Esophagus mucosa (tissue), 1 donor: Measurements from ENCODE around the gene EPB41L1. TPM values are rescaled to one million over a fixed set of nuclear protein-coding genes. Genes with fewer than 3 reads are reported as not detected.

Source experiments
- ATAC-seq: fragments of 200-7000 bp; cut with Tn5 transposase; one replicate; pipeline ENCODE4 v1.9.1; 2020
- total RNA-seq: library from RNA; stranded (reverse); gene quantifications from one replicate; pipeline ENCODE4 v1.2.4, GENCODE V29; 2023
- donor health status: DM: yes; HTN: yes; CAD: no.

Gene EPB41L1
- total RNA-seq: 95.6 TPM

DNA sequence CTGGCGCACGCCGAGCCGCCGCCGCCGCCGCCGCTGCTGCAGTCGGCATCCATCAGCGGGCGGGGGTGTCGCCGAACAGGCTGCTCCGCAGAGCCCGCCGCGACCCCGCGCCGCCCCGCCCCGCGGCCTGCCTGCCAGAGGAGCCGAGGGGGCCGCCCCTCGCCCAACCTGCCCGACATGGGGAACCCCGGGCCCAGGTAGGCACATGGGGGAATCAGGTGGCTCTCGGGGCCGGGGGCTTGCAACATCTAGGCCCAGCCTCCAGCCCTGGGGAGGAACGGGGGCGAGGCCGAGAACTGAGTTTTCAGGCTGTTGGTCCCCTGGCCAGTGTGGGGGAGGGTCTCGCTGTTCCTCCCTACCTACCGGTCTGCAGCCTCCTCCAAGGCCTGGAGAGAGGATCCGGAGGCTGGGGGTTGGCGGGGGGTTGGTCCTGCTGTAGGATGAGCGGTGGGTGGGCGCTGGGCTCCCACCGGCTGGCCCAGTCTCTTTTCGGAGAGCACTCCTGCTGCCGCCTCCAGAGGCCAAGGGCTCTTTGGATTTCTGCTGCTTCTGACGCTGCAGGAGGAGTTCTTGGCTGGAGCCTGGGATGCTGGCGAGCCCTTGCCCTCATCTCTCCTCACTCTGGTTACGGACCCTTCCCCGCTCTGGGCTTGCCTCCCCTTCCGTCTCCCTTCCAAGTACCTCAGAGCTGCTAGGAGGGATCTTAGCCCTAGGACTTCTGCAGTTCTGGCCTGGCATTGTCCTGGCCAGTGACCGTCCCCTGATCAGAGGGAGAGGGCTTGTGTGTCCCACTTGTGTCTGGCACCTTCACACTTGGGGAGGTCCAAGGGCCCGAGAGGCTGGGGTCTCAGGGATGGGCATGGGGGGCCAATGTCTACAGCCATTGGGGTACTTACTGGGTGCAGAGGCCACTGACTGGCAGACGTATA is at the start of gene EPB41L1:
Gene EPB41L1 (plus strand): TSS at position 41 of the 929 bp plus-strand sequence. CDS start 19,038 bp downstream, outside the sequence.
- peak; percentile 3 for ATAC-seq

- ATAC-seq: no peak
Observed at GRCh38 chr20:36104856-36105255, 49.7 kb upstream of the EPB41L1 start.

- ATAC-seq: peak; percentile 30
Observed at GRCh38 chr20:36105711-36106226, 48.8 kb upstream of the EPB41L1 start.

- no peak for ATAC-seq
Observed at GRCh38 chr20:36106606-36107005, 47.9 kb upstream of the EPB41L1 start.

DNA sequence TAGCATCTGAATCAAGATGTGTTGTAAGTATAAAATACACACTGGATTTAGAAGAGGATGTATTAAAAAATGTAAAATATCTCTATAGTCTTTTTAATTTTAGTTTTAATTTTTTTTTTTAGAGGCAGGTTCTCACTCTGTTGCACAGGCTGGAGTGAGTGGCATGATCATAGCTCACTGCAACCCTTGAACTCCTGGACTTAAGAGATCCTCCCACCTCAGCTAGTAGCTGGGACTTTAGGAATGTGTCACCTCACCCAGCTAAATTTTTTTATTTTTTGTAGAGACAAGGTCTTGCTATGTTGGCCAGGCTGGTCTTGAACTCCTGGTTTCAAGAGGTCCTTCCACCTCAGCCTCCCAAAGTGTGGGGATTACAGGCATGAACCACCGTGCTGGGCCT is 46.7 kb upstream of the EPB41L1 start:
- ATAC-seq: no peak

DNA sequence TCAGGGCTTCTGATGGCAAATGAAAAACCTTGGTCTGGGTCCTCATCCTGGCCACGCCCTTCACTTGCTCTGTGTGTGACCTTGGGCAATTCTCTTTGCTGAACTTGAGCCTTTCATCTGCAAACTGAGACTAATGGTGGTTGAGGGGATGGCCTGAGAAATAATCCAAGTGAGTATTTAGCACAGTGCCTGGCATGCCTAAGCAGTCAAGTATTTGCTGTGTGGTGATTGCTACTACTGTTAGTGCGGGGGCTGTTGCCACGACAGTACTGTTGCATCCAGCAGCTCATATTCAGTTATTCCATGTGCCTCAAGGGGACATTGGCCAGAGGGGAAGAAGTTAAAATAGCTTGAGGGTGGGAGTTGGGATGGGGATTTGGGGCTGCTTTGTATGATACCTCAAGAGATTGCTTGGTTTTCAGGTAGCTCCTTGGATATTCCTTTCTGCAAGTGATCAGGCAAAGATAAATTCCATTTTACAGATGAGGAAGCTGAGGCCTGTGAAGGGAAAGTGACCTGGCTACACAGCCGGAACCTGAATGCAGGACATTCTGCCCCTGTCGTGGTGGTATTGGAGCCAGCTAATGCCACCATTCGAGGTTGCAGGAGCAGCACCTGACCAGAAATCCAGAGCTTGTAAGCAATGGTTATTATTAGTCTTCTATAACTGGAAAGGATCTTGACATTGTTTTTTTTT is 45.1 kb upstream of the EPB41L1 start:
- ATAC-seq: no peak

GRCh38 chr20:36110994-36111393 is 43.5 kb upstream of the EPB41L1 start:
- peak; percentile 67 for ATAC-seq

DNA sequence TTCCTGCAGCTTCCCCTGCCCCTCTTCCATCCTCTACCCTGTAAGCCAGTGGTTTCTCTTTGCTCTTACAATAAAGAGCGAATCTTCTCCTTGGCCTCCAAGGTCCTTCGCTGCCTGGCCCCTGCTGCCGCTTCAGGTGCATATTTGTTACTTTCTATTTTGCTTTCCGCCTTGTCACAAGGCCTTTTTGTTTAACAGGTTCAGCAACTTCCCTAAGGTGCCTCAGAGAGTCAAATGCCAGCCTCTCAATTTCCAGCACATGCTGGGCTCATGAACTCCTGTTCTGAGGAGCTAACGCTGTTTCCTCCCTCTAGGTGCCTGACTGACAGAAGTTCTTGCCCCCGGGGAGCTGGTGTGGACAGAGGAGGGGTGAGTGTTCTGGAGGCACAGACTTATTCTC is 42.4 kb upstream of the EPB41L1 start:
- peak; percentile 49 for ATAC-seq

DNA sequence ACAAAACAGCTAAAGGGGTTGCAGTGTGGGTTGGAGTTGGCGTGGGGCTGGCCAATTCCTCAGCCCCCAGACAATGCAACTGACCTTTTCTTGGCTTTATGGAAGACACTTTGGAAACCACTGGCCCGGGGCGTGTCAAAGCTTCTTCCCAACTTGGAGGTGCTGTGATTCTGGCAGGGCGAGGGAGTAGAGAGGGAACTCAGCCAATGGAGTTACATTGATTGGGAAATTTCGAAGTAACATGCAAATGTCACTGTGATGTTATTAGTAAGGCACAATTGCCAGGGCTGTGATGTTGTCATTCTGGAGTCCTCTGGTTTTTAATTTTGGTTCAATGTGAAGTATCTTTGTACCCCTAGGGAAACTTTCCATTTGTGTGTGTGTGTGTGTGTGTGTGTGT is 41.5 kb upstream of the EPB41L1 start:
- peak; percentile 10 for ATAC-seq

DNA sequence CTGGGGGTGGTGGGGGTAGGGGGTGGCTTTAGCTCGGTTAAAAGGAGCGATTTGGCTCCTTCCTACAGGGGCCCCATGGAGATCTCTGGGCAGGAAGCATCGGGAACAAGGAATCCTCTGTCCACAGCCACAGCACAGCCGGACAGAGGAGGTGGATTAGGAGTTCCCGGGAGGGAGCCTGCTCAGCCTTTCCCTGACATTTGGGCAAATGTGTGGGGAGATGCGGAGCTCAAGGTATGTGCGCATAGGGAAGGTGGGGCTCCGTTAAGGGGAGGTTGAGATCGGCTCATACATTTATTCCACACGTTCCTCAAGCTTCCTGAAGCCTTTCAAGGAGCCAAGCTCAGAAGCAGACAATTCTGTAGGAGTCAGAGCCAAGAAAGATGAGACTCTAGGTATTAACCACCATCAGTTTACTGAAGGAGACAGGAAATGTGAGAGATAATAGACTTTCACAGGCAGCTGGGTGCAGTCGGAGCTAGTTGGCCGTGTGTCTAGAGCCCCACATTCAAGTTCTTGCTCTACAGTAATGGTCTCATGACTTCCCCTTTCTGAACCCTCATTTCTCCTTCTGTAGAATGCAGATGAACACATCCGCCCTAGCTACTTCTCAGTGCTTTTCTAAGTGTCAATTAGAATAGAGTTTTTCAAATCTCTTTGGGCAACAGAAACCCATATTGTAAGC is 40.8 kb upstream of the EPB41L1 start:
- no peak for ATAC-seq

DNA sequence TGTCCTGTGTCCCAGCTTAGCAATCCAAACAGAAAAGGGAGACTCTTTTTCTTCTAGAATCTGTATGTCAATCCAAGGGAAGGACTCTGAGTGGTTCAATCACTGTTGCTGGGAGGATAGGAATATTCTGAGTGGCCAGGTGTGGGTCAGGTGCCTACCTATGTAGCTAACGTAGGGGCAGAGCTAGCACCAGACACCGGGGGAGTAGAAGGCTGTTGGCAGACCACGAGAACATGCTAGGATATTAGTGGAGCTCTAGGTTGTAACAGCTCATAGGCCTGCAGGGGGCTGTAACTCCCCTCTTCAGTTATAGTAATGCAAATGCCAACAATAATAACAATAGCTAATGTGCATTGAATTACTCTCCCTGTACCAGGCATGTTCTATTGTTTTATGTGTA is 39.8 kb upstream of the EPB41L1 start:
- no peak for ATAC-seq

GRCh38 chr20:36115925-36116324 is 38.6 kb upstream of the EPB41L1 start:
- no peak for ATAC-seq

DNA sequence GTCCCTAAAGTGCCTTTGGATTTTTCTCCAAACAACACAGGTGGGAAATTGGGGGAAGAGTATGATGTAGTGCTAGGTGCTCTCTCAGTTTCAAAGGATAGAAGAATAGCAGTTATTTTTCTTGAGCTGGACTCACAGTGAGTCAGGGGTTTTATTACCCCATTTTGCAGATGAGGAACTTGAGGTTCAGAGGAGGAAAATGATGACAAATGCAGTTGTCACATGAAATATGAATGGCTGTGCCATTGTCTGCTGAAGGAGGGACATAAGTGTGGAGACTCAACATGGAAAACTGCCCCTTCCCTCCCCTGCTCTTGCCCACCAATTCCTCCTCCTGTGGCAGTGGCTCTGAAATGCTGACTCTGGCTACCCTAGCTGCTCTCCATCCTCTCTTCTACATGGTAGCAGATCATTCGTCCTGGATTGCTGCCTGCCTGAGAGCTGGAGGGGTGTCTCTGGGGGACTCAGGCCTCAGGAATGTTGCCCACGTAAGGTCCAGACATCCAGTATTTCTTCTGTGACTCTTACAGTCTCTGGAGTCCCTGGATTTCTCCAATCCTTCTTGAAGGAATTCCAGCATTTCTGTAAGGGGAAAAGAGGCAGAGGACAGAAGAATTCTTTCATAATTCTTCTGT is 37.6 kb upstream of the EPB41L1 start:
- ATAC-seq: no peak

DNA sequence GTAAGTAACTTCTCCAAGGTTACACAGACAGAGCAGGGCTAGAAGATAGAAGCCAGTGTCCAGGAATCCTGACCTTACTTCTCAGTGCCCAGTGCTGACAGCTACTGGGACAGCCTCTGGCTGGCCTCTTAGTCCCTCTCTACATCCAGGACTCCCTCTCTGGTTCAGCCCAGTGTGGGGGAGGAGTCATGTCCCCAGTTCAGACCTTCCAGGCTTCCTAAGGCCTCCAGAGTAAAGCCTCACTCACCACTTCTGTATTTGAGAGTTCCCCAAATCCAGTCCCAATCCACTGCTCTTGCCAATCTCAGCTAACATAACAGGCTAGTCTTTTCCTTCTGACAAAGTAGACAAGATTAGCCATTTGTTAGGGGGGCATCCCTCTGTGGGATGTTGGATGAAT is 36.9 kb upstream of the EPB41L1 start:
- ATAC-seq: no peak

DNA sequence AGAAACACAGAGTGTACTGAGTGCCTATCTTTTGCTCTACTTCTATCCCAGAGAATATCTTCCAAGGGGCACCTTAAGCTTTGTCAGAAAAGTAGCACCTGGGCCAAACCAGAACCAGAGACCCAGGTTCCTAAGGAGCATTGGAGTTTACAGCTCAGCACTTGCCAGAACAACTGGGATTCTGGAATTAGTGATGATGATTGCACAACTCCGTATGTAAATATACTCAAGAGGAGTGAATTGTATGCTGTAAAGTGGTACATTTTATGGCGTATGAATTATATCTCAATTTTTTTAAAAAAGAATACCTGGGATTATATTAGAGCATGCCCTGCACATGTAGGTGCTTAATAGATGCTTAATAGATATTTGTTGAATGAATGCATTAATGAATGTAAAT is 36.2 kb upstream of the EPB41L1 start:
- ATAC-seq: no peak

GRCh38 chr20:36119537-36119936 is 35.0 kb upstream of the EPB41L1 start:
- no peak for ATAC-seq

DNA sequence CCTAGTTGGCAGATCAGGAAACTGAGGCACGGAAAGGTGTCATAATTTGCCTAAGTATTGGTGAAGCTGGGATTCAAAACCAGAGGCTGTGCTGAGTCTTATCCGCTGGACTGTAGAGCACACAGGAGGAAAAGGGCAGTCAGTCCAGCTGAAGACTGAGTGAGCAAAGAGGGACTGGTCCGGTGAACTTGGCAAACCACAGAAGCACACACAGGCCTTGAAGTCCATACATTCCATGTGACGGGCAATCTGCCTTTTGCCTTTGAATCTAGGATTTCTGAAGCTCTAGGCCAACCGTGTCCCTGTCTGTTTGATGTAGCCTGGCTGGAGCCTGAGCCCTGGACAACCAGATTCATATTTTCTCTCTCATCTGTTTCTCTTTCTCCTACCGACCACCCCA is 34.3 kb upstream of the EPB41L1 start:
- ATAC-seq: no peak

DNA sequence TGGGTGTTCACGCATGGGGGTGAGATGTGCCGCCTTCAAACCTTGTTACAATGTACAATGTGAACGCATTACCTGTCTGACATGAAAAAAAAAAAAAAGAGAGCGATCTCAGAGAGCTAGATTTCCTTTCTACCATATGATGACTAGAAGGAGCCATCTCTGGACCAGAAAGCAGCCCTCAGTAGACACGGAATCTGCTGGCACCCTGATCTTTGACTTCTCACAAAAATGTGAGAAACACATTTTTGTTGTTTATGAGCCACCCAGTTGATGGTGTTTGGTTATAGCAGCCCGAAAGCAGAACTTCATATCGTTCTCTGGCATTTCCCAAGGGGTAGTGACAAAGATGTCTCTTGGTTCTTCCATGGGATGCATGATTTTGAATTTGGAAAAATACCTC is 33.5 kb upstream of the EPB41L1 start:
- ATAC-seq: no peak

DNA sequence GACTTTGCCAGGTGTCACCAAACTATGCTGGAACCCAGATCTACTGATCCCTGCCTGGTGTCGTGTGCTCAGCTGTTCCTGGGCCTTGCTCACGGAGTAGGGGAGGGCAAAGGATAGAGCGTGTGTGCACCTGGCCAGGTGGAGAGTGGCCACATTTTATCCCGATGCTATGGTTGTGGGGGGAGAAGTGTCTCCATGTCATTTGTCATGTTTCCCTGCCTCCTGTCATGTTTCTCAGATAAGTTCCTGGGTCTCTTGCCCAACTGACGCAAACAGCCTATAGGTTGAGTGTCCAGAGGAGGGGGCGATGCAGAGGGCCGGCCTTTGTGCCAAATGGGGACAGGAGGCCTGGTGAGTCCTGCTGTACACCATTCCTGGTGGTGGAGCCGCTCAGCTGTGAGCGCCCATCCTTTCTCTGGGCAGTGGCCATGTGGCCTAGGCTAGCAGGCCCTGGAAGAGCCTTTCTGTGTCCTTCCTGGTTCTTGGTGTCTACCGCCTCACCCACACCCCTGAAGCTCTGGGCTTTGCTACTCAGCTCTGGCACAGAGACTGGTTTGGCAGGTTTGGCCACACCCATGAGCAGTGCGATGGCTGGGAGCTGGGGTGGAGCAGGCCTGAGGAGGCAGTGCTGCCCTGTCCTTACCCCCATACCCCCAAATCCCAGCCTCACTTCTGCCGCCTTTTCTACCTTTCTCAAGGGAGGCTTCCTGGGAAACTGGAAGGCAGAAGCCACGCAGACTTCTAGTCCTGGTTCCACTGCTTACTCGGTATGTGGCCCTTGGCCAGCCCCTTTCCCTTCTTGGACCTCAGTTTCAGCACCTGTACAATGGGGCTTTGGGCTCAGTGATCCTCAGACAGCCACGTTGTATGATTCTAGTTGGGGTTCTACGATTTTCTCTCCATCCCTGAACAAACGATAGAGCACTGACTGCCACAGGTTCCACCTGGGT is 32.3 kb upstream of the EPB41L1 start:
- ATAC-seq: peak; percentile 98

DNA sequence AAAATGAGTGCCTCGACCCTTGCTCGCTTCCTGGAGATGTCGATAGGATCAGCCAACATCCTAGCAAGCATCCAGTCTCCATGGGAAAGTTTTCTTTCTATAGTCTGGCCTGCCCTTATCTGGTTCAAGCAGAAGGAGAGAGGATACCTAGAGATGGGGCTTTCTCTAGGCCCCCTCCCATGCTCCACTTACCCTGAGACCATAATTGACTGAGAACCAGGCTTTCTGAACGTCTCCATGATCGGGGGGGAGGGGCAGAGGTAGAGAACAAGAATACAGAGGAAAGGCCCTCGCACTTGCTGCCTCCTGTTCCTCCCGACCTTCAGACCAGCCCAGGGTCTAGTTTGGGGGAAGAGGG is 31.6 kb upstream of the EPB41L1 start:
- ATAC-seq: no peak

GRCh38 chr20:36125097-36125496 is 29.4 kb upstream of the EPB41L1 start:
- ATAC-seq: no peak
